HG03135 (cell line): Measurements from ENCODE around the gene PIP4K2A.

Experiments used
- ATAC-seq: cut with Tn5 transposase; IDR thresholded peaks from one replicate; pipeline ENCODE4 v1.9.1; 2021; ENCODE audit warnings: mild to moderate bottlenecking, moderate library complexity; ENCODE audit not compliant: unreplicated experiment

Gene PIP4K2A

GRCh38 chr10:22560096-22560912 is 154.1 kb downstream of the PIP4K2A start:
- no peak for ATAC-seq

GRCh38 chr10:22557321-22557720 is 157.1 kb downstream of the PIP4K2A start:
- no peak for ATAC-seq

- ATAC-seq = no peak
These were observed 157.6 kb downstream of the PIP4K2A start for GRCh38 chr10:22556774-22557173.

- ATAC-seq = no peak
These were observed 159.8 kb downstream of the PIP4K2A start for GRCh38 chr10:22554461-22555182.

GRCh38 chr10:22553452-22553995 is 160.9 kb downstream of the PIP4K2A start:
- no peak for ATAC-seq

- no peak for ATAC-seq
These were observed 161.4 kb downstream of the PIP4K2A start for GRCh38 chr10:22552888-22553378.

- ATAC-seq = no peak
These were observed 162.6 kb downstream of the PIP4K2A start for GRCh38 chr10:22551681-22552365.

GRCh38 chr10:22550732-22551131 is 163.6 kb downstream of the PIP4K2A start:
- no peak for ATAC-seq

GRCh38 chr10:22548344-22548743 is 166.0 kb downstream of the PIP4K2A start:
- ATAC-seq = no peak

- ATAC-seq = no peak
These were observed 168.7 kb downstream of the PIP4K2A start for GRCh38 chr10:22545643-22546042.

GRCh38 chr10:22544325-22545068 is 169.9 kb downstream of the PIP4K2A start:
- no peak for ATAC-seq

GRCh38 chr10:22542773-22543172 is 171.6 kb downstream of the PIP4K2A start:
- ATAC-seq = no peak

GRCh38 chr10:22541900-22542299 is 172.5 kb downstream of the PIP4K2A start:
- ATAC-seq = no peak

- no peak for ATAC-seq
These were observed 174.6 kb downstream of the PIP4K2A start for GRCh38 chr10:22539579-22540298.

- no peak for ATAC-seq
These were observed 176.6 kb downstream of the PIP4K2A start for GRCh38 chr10:22537810-22538209.

GRCh38 chr10:22536620-22537019 is 177.8 kb downstream of the PIP4K2A start:
- ATAC-seq = no peak

- no peak for ATAC-seq
These were observed 179.4 kb downstream of the PIP4K2A start for GRCh38 chr10:22534849-22535604.

- no peak for ATAC-seq
These were observed 182.9 kb downstream of the PIP4K2A start for GRCh38 chr10:22531441-22531840.

- ATAC-seq = no peak
These were observed 183.4 kb downstream of the PIP4K2A start for GRCh38 chr10:22531008-22531407.
